Measurements from ENCODE around the gene TMEM11. TPM values are rescaled to one million over a fixed set of nuclear protein-coding genes. Genes with fewer than 3 reads are reported as not detected.

The TMEM11 gene
- total RNA-seq, 1 donor from 2014 or later: 17.3 TPM

- Mint-ChIP-seq H3K27ac (no peak overlapping the region), H3K4me1 (peaks cover 22% of the 10 kb centered on the region), H3K27me3 (ENCODE audit: insufficient read depth, low read depth) (peaks cover 5% of the 10 kb centered on the region), H3K9me3 (no peaks in the 10 kb centered on the region), H3K36me3 (peaks cover 28% of the 10 kb centered on the region), H3K4me3 (peak overlapping the region; percentile 5)
- Histone ChIP-seq H3K4me2 (no peak overlapping the region), H2AFZ (replicated peaks) (no peak overlapping the region), H3K4me1 (peaks cover 21% of the 10 kb centered on the region), H3K9me3 (ENCODE audit: low read depth) (no peaks in the 10 kb centered on the region), H3K79me2 (ENCODE audit: low read depth) (peaks cover 62% of the 10 kb centered on the region), H3K9ac (no peak overlapping the region), H3K27me3 (no peaks in the 10 kb centered on the region), H3K36me3 (no peaks in the 10 kb centered on the region), H4K20me1 (ENCODE audit: low read depth) (peaks cover 71% of the 10 kb centered on the region), H3K27ac (no peak overlapping the region), H3F3A (ENCODE audit: low read depth) (peaks cover 17% of the 10 kb centered on the region), H3K4me3 (no peak overlapping the region)
- DNase-seq (ENCODE audit: low spot score): no peak
- TF ChIP-seq EZH2phosphoT487 (IDR thresholded peaks at IDR 0.05) (no peak), CTCF (IDR thresholded peaks at IDR 0.05) (no peak), EZH2 (IDR thresholded peaks at IDR 0.05) (no peak)
Measured at GRCh38 chr17:21198411-21198810, 15.6 kb downstream of the TMEM11 start.

- no peak for DNase-seq (ENCODE audit: low spot score)
Measured at GRCh38 chr17:21196126-21196525, 17.8 kb downstream of the TMEM11 start.

GRCh38 chr17:21194703-21195102, 19.3 kb downstream of the TMEM11 start:
- H3K9ac ChIP-seq: no peak overlapping the region
- Mint-ChIP-seq H3K4me3 (no peak overlapping the region), H3K27ac (no peak overlapping the region), H3K4me1 (peaks cover 6% of the 10 kb centered on the region), H3K36me3 (peaks cover 40% of the 10 kb centered on the region), H3K9me3 (no peaks in the 10 kb centered on the region), H3K27me3 (ENCODE audit: insufficient read depth, low read depth) (peaks cover 7% of the 10 kb centered on the region)
- no peak overlapping the region for H3K27ac ChIP-seq
- no peaks in the 10 kb centered on the region for H3K36me3 ChIP-seq
- no peak overlapping the region for H3K4me2 ChIP-seq
- no peak overlapping the region for H3K4me3 ChIP-seq
- H3K79me2 ChIP-seq (ENCODE audit: low read depth): peaks cover 24% of the 10 kb centered on the region
- H3K27me3 ChIP-seq: no peaks in the 10 kb centered on the region
- H3K4me1 ChIP-seq: peaks cover 3% of the 10 kb centered on the region
- no peak overlapping the region for H2AFZ ChIP-seq (replicated peaks)
- TF ChIP-seq EZH2phosphoT487 (IDR thresholded peaks at IDR 0.05): no peak
- no peak for TF ChIP-seq CTCF (IDR thresholded peaks at IDR 0.05)
- TF ChIP-seq EZH2 (IDR thresholded peaks at IDR 0.05): no peak
- no peak for DNase-seq (ENCODE audit: low spot score)
- H3K9me3 ChIP-seq (ENCODE audit: low read depth): no peaks in the 10 kb centered on the region
- H4K20me1 ChIP-seq (ENCODE audit: low read depth): peaks cover 34% of the 10 kb centered on the region
- peaks cover 3% of the 10 kb centered on the region for H3F3A ChIP-seq (ENCODE audit: low read depth)

More at GRCh38 chr17:21196126-21196525, 17.8 kb downstream of the TMEM11 start:
- H3K9ac ChIP-seq: no peak overlapping the region
- Mint-ChIP-seq H3K4me1 (peaks cover 20% of the 10 kb centered on the region), H3K4me3 (no peak overlapping the region), H3K9me3 (no peaks in the 10 kb centered on the region), H3K36me3 (peaks cover 33% of the 10 kb centered on the region), H3K27ac (no peak overlapping the region), H3K27me3 (ENCODE audit: insufficient read depth, low read depth) (peaks cover 7% of the 10 kb centered on the region)
- H3K36me3 ChIP-seq: no peaks in the 10 kb centered on the region
- peaks cover 39% of the 10 kb centered on the region for H3K79me2 ChIP-seq (ENCODE audit: low read depth)
- H3K27me3 ChIP-seq: no peaks in the 10 kb centered on the region
- H3K27ac ChIP-seq: no peak overlapping the region
- no peak overlapping the region for H3K4me3 ChIP-seq
- no peak overlapping the region for H3K4me2 ChIP-seq
- TF ChIP-seq EZH2phosphoT487 (IDR thresholded peaks at IDR 0.05) (no peak), CTCF (IDR thresholded peaks at IDR 0.05) (no peak), EZH2 (IDR thresholded peaks at IDR 0.05) (no peak)
- peaks cover 17% of the 10 kb centered on the region for H3F3A ChIP-seq (ENCODE audit: low read depth)
- H3K9me3 ChIP-seq (ENCODE audit: low read depth): no peaks in the 10 kb centered on the region
- H4K20me1 ChIP-seq (ENCODE audit: low read depth): peaks cover 48% of the 10 kb centered on the region
- H2AFZ ChIP-seq (replicated peaks): no peak overlapping the region
- H3K4me1 ChIP-seq: peaks cover 17% of the 10 kb centered on the region
